ENCODE data around the gene PLA2G4B. TPM values are rescaled to one million over a fixed set of nuclear protein-coding genes. Genes with fewer than 3 reads are reported as not detected.

The PLA2G4B gene
- total and polyA plus RNA-seq, 2 of the 8 experiments (the other 6 are each of a cell fraction or from before 2014, with no cell fraction given), result 4.2 to 9.2 TPM

GRCh38 chr15:41812820-41813375 lies 25.7 kb upstream of the PLA2G4B start:
- H3K18ac ChIP-seq (ENCODE audit: extremely low read depth, low read length), result no peak overlapping the region
- no peak overlapping the region for H3K14ac ChIP-seq (ENCODE audit: insufficient read length)
- H3K79me2 ChIP-seq (ENCODE audit: control insufficient read depth in 1 of 2, insufficient read depth in 2 of 2, low read length in 2 of 2), result no peaks in the 10 kb centered on the region
- H4K91ac ChIP-seq (replicated peaks; ENCODE audit: insufficient read length, low read length), result no peak overlapping the region
- ChIA-PET CTCF (ENCODE audit: partially characterized antibody) (interaction anchor here (0.9 to 13.7 kb wide), 21 partner anchors 8 to 256 kb away, joined by 3 to 283 read pairs (median 4); partner anchors contain the start of gene MAPKBP1), POLR2A (ENCODE audit: partially characterized antibody) (interaction anchor here (4.2 kb wide), 1 partner anchor 40 kb away, joined by 23 read pairs; the partner anchor contains the start of gene MAPKBP1)
- no peak overlapping the region for H3K56ac ChIP-seq (replicated peaks; ENCODE audit: insufficient read length, low read depth, low read length)
- H2BK20ac ChIP-seq (ENCODE audit: low read length), result no peak overlapping the region
- H2BK15ac ChIP-seq (ENCODE audit: low read length), result no peak overlapping the region
- peaks cover 0 to 1% of the 10 kb centered on the region in 2 experiments for H4K20me1 ChIP-seq (replicated peaks in 1 of 2; ENCODE audit: control insufficient read depth in 1 of 2, insufficient read depth in 2 of 2, low read length in 2 of 2)
- H3K36me3 ChIP-seq (ENCODE audit: control insufficient read depth in 2 of 4, insufficient read depth in 4 of 4, low read length in 3 of 4), result peaks cover 0 to 3% (median 1%) of the 10 kb centered on the region in 4 experiments; a peak in 5 of 8 replicates
- FAIRE-seq, result no peak
- H2AK5ac ChIP-seq (ENCODE audit: low read depth, low read length), result no peak overlapping the region
- H2AFZ ChIP-seq (ENCODE audit: low read length), result no peak overlapping the region
- H3K4ac ChIP-seq (replicated peaks; ENCODE audit: insufficient read length, low read depth, low read length), result no peak overlapping the region
- H4K8ac ChIP-seq (ENCODE audit: extremely low read depth, insufficient read depth, low read length), result no peak overlapping the region; the same call in 1 of the 2 replicates
- no peaks in the 10 kb centered on the region for H3K23me2 ChIP-seq (ENCODE audit: low read depth, low read length)
- H2BK12ac ChIP-seq (ENCODE audit: low read depth, low read length), result no peak overlapping the region
- no peak overlapping the region for H3K9ac ChIP-seq (replicated peaks in 1 of 4; ENCODE audit: extremely low read depth in 1 of 4, low read depth in 3 of 4, low read length in 3 of 4)
- H3K9me3 ChIP-seq (ENCODE audit: insufficient read depth in 2 of 2, low read depth in 1 of 2, low read length in 1 of 2), result no peaks in the 10 kb centered on the region
- no peaks in the 10 kb centered on the region for H3K27me3 ChIP-seq (replicated peaks in 1 of 4; ENCODE audit: control insufficient read depth in 3 of 4, extremely low read depth in 1 of 4, insufficient read depth in 3 of 4, low read length in 3 of 4)
- no peak for TF ChIP-seq EZH2 (IDR thresholded peaks at IDR 0.05; ENCODE audit: low read depth, low read length, severe bottlenecking)
- no peak for TF ChIP-seq SIX5 (IDR thresholded peaks at IDR 0.05; ENCODE audit: low read depth, low read length)
- no peak for TF ChIP-seq BACH1 (IDR thresholded peaks at IDR 0.05; ENCODE audit: low read length)
- TF ChIP-seq SP2 (IDR thresholded peaks at IDR 0.05; ENCODE audit: low read length), result no peak
- no peak for TF ChIP-seq TAF7 (optimal IDR thresholded peaks at IDR 0.05; ENCODE audit: borderline replicate concordance, low read depth, low read length)
- no peak for DNase-seq (ENCODE audit: low read depth in 1 of 2, low spot score in 2 of 2)
- no peak overlapping the region for H4K5ac ChIP-seq (ENCODE audit: insufficient read length, low read depth, low read length)
- H3K27ac ChIP-seq (ENCODE audit: low read depth, low read length), result no peak overlapping the region
- no peaks in the 10 kb centered on the region; a peak in 2 of 7 replicates for H3K4me1 ChIP-seq (replicated peaks in 1 of 4; ENCODE audit: control insufficient read depth in 3 of 4, insufficient read depth in 4 of 4, low read length in 3 of 4)
- no peak overlapping the region for H2BK5ac ChIP-seq (ENCODE audit: low read depth, low read length)
- H3K4me3 ChIP-seq (ENCODE audit: extremely low read depth in 1 of 4, insufficient read depth in 2 of 4, low read depth in 3 of 4, low read length in 4 of 4), result no peak overlapping the region
- no peak overlapping the region for H3K23ac ChIP-seq (ENCODE audit: insufficient read length)
- no peak overlapping the region for H3K4me2 ChIP-seq (ENCODE audit: insufficient read depth in 1 of 2, low read depth in 2 of 2, low read length in 2 of 2)
- no peaks in the 10 kb centered on the region for H3K79me1 ChIP-seq (ENCODE audit: low read depth, low read length)
- no peak overlapping the region for H2BK120ac ChIP-seq (replicated peaks; ENCODE audit: low read depth, low read length)
- WGBS, 2 experiments (ENCODE audit: extremely low coverage in 1 of 2, insufficient coverage in 1 of 2, insufficient read length in 1 of 2, insufficient replicate concordance in 2 of 2, low coverage in 1 of 2, low lambda C conversion rate in 2 of 2, missing lambda C conversion rate in 1 of 2), result 87% methylated on average over 11 of the region's 11 CpGs; no CpG with 5 or more reads in 1 of the 2 experiments
